Erythroblast (primary cell): ENCODE data around the gene GOLGA8H.
"Not testable (repeated sequence)": the region's sequence is repeated elsewhere in the genome, so short reads cannot be mapped to it uniquely, and the experiment has no call there.

Source experiments
- GATA1 ChIP-seq: IDR thresholded peaks from 2 replicates; pipeline ENCODE4 v1.6.1; 2011; ENCODE audit warnings: low read depth, mild to moderate bottlenecking, control low read depth, low read length, moderate library complexity
- POLR2A ChIP-seq: IDR thresholded peaks from 2 replicates; pipeline ENCODE4 v1.6.1; 2011; ENCODE audit warnings: mild to moderate bottlenecking, low read length

GRCh38 chr15:30621342-30621741, 17.5 kb downstream of the GOLGA8H start:
- not testable (repeated sequence) for TF ChIP-seq POLR2A, GATA1
